ENCODE measurements around the gene CBX1.

Gene CBX1

DNA sequence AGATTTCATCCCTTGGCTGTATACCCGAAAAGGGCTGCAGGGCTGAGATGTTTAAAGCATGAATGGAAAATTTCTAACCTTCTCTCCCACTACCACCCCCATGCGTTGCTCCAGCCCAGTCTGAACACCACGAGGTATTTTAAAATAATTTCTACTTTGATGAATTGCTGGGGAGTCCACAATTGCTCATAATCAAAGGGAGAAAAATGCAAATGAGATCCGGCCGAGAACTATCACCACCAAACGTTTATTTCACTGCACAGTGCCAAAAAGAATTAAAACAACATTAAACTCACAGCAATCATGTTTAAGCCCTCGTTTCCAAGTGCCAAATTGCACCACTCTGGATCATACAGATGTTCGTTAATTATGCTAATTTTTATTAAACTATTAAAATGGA lies 43.0 kb upstream of the CBX1 start:
- TF ChIP-seq ZFX (IDR thresholded peaks at IDR 0.05; ENCODE audit: borderline replicate concordance): no peak
- no peak overlapping the region for H3K27ac ChIP-seq

DNA sequence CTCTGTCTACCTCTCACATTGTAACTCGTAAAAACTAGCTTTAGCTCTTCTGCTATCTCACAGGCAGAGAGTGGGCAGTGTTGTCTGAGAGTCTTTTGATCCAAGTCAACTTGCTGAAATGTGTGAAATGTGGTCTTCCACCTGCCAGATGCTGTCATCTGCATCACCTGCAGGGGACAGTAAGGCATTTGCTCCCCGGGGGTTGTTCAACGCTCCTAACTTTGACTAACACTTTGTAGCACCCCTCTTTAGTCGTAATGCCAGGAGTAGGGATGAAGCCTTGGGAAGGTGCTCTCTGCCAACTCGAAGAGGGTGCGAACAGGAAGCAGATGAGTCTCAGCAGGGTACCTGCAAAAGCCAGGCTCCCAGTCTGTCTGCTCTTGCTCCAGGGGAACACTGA lies 42.4 kb upstream of the CBX1 start:
- no peak for TF ChIP-seq ZFX (IDR thresholded peaks at IDR 0.05; ENCODE audit: borderline replicate concordance)
- TF ChIP-seq, protein P1, sequence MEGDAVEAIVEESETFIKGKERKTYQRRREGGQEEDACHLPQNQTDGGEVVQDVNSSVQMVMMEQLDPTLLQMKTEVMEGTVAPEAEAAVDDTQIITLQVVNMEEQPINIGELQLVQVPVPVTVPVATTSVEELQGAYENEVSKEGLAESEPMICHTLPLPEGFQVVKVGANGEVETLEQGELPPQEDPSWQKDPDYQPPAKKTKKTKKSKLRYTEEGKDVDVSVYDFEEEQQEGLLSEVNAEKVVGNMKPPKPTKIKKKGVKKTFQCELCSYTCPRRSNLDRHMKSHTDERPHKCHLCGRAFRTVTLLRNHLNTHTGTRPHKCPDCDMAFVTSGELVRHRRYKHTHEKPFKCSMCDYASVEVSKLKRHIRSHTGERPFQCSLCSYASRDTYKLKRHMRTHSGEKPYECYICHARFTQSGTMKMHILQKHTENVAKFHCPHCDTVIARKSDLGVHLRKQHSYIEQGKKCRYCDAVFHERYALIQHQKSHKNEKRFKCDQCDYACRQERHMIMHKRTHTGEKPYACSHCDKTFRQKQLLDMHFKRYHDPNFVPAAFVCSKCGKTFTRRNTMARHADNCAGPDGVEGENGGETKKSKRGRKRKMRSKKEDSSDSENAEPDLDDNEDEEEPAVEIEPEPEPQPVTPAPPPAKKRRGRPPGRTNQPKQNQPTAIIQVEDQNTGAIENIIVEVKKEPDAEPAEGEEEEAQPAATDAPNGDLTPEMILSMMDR (IDR thresholded peaks at IDR 0.05): no peak

DNA sequence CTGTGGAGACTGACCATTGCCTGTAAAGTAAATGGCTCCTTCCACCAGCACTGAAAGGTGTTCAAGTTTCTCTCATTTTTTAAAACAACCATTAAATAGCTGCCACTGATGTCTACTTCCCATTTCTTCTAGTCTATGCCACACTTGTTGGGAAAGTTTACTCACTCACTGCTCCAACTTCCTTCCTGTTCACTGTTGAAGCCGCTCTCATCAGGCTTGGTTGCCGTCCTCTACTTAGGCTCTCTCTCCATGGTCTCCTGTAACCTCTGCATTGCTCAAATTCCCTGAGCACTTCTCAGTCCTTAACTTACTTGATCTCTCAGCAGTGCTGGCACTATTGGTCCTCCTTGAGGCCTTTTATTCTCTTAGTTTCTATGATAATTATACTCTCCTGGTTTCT lies 38.7 kb upstream of the CBX1 start:
- no peak for TF ChIP-seq ZFX (IDR thresholded peaks at IDR 0.05; ENCODE audit: borderline replicate concordance)
- TF ChIP-seq, protein P1 (IDR thresholded peaks at IDR 0.05): no peak
- H3K27ac ChIP-seq: no peak overlapping the region

More for the DNA sequence above, 42.4 kb upstream of the CBX1 start:
- H3K27ac ChIP-seq: no peak overlapping the region

DNA sequence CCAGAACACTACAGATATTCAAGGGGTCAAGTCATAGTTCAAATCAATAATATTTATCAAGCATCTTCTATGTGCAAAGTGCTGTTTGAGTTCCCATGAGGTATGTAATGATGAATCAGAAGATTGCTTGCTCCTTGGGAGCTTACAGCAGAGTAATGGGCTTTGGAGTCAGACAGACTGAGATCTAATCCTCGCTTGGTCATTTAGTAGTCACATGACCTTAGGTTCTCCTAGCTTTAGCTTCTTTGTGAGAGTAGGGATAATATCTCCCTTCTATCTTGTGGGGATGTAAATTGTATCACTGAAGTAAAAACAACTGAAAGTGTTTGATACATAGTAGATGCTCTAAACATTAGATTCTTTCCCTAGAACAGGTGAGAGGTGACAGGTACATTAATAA lies 36.4 kb upstream of the CBX1 start:
- no peak overlapping the region for H3K27ac ChIP-seq
- no peak for TF ChIP-seq ZFX (IDR thresholded peaks at IDR 0.05; ENCODE audit: borderline replicate concordance)
- TF ChIP-seq, protein P1 (IDR thresholded peaks at IDR 0.05): no peak

DNA sequence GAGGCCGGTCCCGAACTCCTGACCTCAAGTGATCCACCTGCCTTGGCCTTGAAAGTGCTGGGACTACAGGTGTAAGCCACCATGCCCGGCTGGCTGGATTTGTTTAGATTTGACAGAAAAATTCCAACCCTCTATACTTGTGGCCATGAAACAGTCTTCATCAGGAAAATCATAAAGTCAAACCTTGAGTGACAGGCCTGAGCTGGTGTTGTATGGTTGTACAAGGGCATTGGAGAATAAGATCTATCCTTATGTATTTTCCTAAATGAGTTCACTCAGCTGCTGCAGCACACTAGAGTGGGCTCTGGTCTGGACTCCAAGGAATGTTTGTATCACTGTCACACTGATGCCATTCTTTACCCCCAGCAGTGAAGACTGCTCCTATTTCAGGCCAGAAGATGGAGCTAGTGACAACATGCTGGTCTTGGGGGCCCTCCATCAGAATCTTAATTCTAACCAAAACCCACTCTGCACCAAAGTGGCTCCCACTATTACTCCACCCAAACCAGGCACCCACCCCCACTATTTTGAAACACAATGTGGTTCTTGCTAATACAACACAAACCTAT lies 33.7 kb upstream of the CBX1 start:
- no peak overlapping the region for H3K27ac ChIP-seq
- TF ChIP-seq, protein P1 (IDR thresholded peaks at IDR 0.05): peak; percentile 45
- TF ChIP-seq ZFX (IDR thresholded peaks at IDR 0.05; ENCODE audit: borderline replicate concordance): no peak

DNA sequence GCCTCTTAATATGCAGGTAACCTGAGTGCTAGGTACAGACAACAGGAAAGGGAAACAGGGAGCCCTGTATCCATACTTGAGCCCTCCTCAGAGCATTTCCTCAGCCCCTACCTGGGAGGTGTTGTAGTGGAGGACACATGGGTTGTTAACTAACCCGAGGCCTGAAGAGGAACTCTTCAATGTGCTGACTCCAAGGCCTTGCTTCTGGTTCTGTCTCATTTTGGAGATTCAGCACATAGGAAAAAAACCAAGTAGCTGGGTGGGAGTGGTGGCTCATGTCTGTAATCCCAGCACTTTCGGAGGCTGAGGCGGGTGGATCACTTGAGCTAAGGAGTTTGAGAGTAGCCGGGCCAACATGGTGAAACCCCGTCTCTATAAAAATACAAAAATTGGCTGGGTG lies 31.1 kb upstream of the CBX1 start:
- H3K27ac ChIP-seq: no peak overlapping the region
- no peak for TF ChIP-seq ZFX (IDR thresholded peaks at IDR 0.05; ENCODE audit: borderline replicate concordance)
- TF ChIP-seq, protein P1 (IDR thresholded peaks at IDR 0.05): no peak

DNA sequence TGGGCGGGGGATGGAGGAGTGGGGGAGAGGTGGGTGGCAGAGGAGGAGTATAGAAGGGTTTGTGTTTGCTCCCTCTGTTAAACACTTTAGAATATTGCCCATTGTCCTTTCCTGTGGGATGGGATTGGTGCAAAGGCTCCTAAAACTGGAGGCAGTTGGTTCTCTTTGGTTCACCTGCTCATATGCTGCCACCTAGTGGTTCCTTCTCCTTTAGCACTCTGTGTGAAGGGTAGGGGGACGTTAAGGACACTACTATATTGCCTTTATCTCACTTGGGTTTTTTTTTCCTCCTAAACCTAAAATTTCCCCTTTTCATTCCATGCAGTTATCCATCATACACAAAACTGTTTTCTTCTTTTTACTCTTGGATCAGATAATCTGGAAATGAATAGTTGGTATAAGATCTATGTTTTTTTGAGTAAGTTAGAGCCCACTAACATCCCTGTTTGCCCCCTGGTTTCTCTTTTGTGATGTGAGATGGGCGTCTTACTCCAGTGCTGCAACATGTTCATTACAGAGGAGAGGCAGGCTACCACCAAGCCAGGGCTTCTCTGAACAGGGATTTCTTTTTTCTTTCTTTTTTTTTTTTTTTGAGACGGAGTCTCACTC lies 30.0 kb upstream of the CBX1 start:
- H3K27ac ChIP-seq: no peak overlapping the region
- TF ChIP-seq ZFX (IDR thresholded peaks at IDR 0.05; ENCODE audit: borderline replicate concordance): no peak
- TF ChIP-seq, protein P1 (IDR thresholded peaks at IDR 0.05): peak; percentile 88

DNA sequence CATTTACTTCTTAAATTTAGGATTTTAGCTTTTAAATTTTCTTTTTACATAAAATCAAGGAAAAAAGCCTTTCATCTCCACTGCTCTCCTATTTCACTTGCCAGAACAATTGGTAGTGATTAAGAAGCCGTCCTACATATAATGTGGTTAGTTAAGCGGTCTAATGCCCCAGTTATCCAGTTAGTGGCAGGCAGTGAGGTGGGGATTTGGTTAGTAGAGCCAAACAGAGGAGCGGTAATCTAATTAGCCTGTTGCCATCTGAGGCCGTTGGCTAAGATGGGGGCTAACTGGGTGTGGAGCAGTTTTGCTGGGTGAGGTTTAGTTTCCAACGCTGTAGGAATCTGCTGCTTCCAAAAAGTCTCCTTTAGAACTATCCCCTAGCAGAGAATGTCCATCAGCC lies 28.7 kb upstream of the CBX1 start:
- TF ChIP-seq, protein P1 (IDR thresholded peaks at IDR 0.05): no peak
- no peak for TF ChIP-seq ZFX (IDR thresholded peaks at IDR 0.05; ENCODE audit: borderline replicate concordance)
- no peak overlapping the region for H3K27ac ChIP-seq
